Stimulated activated CD8-positive, alpha-beta memory T cell treated with anti-CD3 and anti-CD28 coated beads, Interleukin-15, amount 100 ng/mL, for 4 hours (primary cell): ENCODE data around the gene ZNF423.
"Not testable (repeated sequence)": the region's sequence is repeated elsewhere in the genome, so short reads cannot be mapped to it uniquely, and the experiment has no call there.

Experiments used
- DNase-seq, 2 donors: peaks; one replicate each; pipeline ENCODE4 v3.0.0-alpha.2; 2020; ENCODE audit warnings: low read depth in 2 of 2

The ZNF423 gene

DNA sequence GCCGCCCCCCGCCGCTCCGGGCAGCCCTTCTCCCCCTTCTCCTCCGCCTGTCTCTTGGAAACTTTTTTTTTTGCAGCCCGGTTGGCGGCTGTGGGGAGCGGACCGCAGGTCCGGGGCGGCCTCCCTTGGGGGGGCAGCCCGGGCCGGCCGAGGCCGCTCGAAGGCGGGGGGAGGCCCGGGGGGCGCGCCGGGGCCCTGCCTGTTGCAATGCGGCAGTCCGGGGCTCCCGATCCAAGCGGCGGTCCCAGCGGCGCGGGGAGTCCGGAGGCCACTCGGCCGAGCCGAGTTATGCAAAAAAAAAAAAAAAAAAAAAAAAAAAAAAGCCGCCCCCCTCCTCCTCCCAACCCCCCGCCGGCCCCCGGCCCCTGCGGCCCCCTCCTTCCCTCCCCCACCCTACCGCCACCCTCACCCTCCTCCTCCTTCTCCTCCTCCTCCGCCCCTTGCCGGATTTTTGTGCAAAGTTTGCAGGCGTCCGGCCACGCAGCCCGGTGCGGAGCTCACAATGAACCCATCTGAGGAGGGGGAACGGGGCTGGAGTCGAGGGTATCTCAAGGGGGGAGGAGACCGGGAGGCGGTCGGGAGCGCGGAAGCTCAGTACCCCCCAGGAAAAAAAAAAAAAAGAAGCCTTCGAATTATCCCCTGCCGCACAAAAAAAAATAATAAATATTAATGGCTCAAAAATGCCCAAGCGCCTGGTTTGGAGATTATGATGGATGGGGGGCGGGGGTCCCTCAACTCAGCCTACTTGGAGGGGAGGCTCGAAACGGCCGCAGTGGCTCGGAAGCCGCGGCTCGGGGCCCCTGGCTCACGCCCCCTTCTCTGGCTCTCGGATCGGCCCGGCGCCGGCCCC, at the start of gene ZNF423:
Gene ZNF423 (minus strand): TSS at position 291 of the 850 bp plus-strand sequence. CDS start 338 bp downstream, outside the sequence.
- no peak for DNase-seq

DNA sequence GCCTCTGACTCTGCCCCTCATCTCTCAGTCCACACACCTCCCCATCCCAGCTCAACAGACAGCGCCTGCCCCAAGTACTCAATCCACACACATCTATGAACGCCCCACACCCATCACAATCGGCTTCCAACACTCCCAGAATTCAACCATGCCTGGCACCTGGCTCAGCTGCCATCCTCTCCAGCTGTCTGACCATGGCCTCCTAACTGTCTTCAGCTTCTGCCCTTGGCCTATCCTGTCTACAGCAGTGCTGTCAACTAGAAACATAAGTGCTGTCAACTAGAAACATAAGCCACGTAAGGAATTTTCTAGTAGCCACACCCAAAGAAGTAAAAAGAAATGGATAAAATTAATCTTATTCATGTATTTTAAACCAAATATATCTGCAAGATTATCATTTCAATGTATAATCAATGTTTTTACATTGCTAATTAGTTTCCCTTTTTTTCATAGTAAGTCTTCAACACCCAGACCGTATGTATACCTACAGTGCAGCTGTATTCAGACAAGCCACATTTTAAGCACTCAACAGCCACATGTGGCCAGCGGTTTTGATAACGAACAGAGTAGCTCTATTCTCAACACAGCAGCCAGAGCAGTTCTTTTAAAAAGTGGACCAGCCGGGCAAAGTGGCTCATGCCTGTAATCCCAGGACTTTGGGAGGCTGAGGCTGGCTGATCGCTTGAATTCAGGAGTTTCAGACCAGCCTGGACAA, 48.6 kb upstream of the ZNF423 start:
- no peak for DNase-seq

GRCh38 chr16:49902908-49903307, 47.0 kb upstream of the ZNF423 start:
- no peak for DNase-seq

DNA sequence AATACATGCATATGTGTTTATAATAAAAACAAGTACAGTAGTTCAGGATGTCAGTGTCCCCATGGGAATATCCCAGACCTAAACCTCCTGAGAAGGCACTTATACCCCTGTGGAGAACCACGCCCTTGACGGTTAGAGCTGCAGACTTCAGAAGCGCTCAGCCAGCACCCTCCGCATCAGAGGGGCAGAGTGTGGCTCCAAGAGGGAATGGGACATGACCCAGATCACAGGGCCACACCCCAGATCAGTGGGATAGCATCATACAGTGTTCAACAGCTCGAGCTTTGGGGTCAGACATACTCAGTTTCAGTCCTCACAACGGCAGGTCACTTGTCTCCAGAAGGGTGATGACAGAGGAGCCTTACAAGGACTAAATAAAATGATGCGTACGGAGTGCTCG, 45.8 kb upstream of the ZNF423 start:
- no peak for DNase-seq

DNA sequence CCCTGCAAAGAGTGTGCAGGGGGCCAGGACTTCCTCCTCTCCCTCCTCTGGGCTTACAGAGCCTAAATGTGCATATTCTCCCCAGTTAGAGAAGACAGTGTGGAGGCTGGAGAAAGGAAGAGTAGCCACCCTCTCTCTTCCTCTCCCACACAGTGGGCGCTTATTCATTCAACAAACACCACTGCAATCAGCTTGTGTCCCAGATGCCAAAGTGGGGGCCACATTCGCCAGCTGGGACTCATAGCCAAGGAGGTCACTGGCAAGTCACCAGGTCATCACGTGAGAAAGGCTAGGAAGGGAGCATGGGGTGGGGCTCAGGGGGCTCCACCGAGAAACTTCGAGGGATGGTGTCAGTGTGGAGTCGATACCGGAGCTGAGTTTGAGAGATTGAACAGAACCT, 45.0 kb upstream of the ZNF423 start:
- no peak for DNase-seq

- DNase-seq: no peak
Observed at GRCh38 chr16:49899991-49900695, 44.2 kb upstream of the ZNF423 start.

DNA sequence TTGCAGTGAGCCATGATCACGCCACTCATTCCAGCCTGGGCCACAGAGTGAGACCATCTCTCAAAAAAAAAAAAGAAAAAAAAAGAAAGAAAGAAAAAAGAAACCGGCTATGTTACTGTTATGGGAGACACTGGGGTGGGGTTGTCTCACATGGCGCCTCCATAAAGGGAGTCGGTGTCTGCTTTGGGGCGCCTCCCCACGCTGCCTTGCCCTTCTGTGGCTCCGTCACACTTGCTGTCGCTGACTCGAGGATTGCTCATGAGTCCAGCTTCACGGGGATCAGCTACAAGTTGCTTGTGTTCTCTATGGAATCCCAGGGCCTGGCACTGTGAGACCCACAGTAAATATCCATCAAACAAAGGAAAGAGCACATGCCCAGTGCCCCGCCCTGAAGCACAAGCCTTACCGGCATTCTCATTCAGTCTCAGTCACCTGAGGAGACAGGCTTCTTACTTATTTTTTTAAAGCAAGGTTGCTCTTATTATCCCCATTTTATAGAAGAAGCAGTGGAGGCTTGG, 40.6 kb upstream of the ZNF423 start:
- DNase-seq: no peak

GRCh38 chr16:49890876-49891275, 35.0 kb upstream of the ZNF423 start:
- DNase-seq: no peak

GRCh38 chr16:49889725-49890397, 33.9 kb upstream of the ZNF423 start:
- DNase-seq: no peak

DNA sequence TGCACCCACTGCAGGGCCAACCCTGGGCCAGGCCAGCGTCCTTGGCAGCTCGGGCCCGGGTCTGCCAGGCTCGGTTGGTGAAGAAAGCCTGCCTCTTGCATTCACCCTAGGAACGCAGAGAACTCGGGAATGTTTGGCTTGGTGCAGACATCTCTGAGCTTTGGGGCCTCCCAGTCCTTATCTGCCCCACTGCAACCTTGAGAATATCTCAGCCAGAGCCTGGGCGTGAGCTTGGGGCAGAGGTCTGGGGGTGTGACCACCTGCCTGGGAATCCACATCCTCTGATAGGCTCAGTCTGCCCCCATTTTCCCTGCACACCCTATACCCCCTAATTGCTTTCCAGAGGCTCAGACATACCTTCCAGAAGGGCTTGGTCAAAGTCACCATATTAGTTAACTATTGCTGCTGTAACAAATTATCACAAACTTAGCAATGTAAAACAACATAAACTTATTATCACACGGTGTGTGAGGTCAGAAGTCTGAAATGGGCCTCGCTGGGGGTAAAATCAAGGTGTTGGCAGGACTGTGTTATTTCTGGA, 30.7 kb upstream of the ZNF423 start:
- DNase-seq: no peak

DNA sequence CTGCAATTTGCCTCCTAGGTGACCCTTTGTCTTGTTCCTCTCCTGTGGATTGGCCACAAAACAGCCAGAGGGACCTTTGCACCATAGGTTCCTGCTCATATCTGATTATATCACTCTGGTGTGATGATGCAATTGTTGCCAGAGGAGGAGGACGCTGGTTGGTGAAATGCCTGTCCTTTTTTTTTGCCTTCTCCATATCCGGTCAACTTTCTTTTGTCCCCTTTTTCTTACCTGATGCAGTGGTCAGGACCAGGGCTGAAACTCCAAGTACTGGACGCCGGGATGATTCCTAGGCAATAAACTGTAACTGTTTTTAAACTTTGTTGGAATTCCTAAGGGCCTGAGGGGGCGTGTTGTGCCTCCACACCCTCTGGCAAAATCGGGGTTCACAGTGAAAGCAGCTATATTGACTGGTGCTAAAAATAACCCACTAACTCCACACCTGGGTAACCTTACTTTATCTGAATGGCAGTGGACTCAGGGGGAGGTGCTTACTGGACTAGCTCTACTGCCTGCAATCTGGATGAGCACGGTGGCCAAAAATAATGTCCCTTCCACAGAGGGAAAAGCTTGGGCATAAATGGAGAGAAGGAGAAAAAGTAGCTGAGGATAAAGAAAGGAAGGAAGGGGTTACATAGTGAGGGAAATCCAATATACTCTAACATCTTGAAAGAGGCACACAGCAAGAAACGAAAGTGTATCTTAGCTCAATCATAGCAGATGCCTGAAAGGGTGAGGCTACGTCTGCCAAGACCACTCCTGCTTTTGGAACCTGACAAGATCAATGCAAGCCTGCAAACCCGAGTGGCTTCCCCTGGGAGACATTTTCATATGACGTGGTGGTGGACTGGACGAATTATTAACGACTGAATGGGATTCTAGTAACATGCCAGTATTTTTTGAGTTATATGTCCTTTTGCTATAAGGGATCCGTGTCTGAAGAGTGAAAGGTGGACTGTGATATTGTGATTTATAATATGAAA, 28.4 kb upstream of the ZNF423 start:
- no peak for DNase-seq

DNA sequence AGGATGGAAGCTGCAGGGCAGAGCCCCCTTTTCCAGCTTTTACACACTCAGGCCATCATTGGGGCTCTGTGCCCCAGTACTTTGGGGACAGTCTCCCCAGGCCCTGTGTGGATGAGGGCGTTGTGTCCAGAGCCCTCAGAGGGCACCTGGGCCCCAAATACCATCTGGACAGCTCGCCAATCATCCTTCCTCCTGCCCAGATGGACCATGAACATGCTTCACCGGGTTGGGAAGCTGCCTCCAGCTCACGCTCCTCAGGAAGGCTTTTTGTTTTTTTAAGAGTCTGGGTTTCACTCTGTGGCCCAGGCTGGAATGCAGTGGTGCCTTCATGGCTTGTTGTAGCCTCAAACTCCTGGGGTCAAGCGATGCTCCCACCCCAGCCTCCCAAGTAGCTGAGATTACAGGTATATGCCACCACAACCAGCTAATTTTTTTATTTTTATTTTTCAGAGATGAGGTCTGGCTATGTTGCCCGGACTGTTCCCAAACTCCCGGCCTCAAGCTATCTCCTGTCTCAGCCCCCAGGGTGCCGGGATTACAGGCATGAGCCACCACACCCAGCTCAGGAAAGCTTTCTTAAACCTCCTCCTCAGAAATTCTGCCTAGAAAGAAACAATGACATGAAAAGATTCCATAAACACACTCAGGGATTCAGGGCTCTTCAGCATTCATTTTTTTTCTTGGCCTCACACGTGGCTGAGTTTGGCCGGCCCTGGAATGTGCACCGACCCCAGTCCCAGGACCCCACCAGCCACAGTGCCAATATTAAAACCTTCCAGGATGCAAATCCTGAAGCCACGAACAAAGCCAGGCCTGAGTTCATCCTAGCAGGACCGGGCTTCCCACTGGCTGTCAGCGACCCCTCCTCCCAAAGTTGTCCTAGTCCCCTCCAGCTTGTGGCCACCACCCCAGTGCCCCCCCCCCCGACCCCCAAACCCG, 27.4 kb upstream of the ZNF423 start:
- no peak for DNase-seq

- no peak for DNase-seq
Observed at GRCh38 chr16:49881890-49882289, 26.0 kb upstream of the ZNF423 start.

DNA sequence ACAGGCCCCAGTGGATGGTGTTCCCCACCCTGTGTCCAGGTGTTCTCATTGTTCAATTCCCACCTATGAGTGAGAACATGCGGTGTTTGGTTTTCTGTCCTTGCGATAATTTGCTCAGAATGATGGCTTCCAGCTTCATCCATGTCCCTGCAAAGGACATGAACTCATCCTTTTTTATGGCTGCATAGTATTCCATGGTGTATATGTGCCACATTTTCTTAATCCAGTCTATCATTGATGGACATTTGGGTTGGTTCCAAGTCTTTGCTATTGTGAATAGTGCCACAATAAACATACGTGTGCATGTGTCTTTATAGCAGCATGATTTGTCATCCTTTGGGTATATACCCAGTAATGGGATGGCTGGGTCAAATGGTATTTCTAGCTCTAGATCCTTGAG, 22.6 kb upstream of the ZNF423 start:
- not testable (repeated sequence) for DNase-seq

GRCh38 chr16:49876716-49877129, 20.8 kb upstream of the ZNF423 start:
- no peak for DNase-seq

DNA sequence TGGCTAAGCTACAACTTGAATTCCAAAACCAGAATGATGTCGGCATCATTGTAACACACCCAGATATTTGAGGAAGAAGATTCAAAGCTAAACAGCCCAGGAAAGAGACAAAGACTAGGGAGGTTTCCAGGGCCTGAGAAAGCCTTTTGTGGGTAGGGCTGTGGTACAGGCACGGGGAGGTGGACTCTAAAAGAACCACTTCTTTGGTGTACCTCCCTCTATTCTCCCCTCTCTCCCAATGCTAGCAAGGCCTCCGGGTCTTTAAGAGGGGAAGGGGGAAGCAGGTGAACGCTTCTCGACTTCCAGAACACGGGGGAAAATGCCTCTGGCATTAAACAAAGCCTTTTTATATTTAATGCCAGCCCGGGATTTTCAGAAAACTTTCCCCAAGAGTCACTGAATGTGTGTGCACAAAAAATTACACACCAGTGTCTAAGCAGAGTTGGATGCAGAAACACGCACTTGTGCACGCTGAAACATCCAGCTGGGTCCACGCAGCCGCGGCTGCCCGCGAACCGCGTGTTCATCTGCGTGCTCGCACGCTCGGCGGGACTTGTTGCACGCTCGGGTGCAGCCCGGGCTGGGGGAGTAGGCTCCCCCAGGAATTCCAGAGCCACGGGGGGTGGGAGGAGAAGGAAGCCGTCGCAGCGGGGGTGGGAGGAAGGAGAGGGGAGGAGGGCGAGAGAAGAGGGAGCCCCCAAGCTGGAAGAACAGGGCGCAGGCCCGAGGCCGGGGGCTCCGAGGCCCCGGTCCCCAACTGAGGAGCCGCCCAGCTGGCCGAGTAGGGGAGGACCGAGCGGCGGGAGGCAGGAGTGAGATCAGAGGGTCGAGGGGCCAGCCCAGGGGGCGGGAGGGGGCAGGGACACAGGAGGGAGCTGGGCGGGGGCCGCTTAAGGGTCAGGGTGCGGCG, 20.1 kb upstream of the ZNF423 start:
- no peak for DNase-seq

DNA sequence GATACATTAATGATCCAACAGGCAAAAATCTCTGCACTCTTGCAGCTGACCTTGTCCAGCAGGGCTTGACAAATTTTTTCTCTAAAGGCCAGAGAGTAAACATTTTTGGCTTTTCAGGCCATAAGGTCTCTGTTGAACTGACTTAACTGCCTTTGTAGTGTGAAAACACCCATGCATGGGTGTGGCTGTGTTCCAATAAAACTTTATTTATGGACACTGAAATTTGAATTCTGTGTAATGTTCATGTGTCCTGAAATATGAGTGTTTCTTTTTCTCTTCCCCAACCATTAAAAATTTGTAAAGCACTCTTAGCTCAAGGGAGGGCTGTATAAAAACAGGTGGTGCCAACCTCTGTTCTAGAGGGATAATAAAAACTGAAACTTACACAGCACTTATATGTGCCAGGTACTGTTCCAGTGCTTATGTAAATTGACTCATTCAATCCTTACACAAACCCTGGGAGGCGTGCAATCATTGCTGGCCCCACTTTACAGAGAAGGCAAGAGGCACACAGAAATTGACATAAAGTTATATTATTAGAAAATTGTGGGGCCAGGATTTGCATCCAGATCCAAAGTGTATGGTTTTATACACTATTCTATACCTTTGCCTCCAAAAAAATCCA, 18.8 kb upstream of the ZNF423 start:
- DNase-seq: no peak
